Measurements from ENCODE around the gene NCAPD2.
"Not testable (repeated sequence)": the region's sequence is repeated elsewhere in the genome, so short reads cannot be mapped to it uniquely, and the experiment has no call there.

Gene NCAPD2

GRCh38 chr12:6530576-6531260 is 36.8 kb downstream of the NCAPD2 start:
- H3K36me3 Mint-ChIP-seq, result peaks cover 58 to 69% of the 10 kb centered on the region in 2 donors
- ATAC-seq (replicated peaks) (no peak), DNase-seq (no peak)
- no peaks in the 10 kb centered on the region for H3K27me3 Mint-ChIP-seq
- peak overlapping the region; percentile 43 for H3K27ac Mint-ChIP-seq
- no peak overlapping the region for H3K4me3 Mint-ChIP-seq
- H3K4me1 Mint-ChIP-seq, result peaks cover 16 to 24% of the 10 kb centered on the region in 2 donors
- no peaks in the 10 kb centered on the region for H3K9me3 Mint-ChIP-seq

- H3K27me3 Mint-ChIP-seq, result no peaks in the 10 kb centered on the region
- no peaks in the 10 kb centered on the region for H3K9me3 Mint-ChIP-seq
- peak; percentile 65 for DNase-seq
- H3K36me3 Mint-ChIP-seq, result peaks cover 57 to 73% of the 10 kb centered on the region in 2 donors
- peak overlapping the region; percentile 91 to 93 for H3K4me3 Mint-ChIP-seq
- ATAC-seq (replicated peaks), result peak; percentile 32 to 47
- H3K27ac Mint-ChIP-seq, result peak overlapping the region; percentile 99
- peaks cover 24 to 40% of the 10 kb centered on the region in 2 donors for H3K4me1 Mint-ChIP-seq
Observed at GRCh38 chr12:6532051-6532926, 38.4 kb downstream of the NCAPD2 start.

GRCh38 chr12:6532927-6533652 is 39.2 kb downstream of the NCAPD2 start:
- H3K4me1 Mint-ChIP-seq, result peaks cover 27 to 48% of the 10 kb centered on the region in 2 donors
- peak overlapping the region; percentile 91 to 93 for H3K4me3 Mint-ChIP-seq
- no peak for DNase-seq
- no peaks in the 10 kb centered on the region for H3K9me3 Mint-ChIP-seq
- peak; percentile 6 to 14 for ATAC-seq (replicated peaks)
- peak overlapping the region; percentile 99 for H3K27ac Mint-ChIP-seq
- H3K36me3 Mint-ChIP-seq, result peaks cover 59 to 76% of the 10 kb centered on the region in 2 donors
- no peaks in the 10 kb centered on the region for H3K27me3 Mint-ChIP-seq

- Mint-ChIP-seq H3K27ac (peak overlapping the region; percentile 99), H3K36me3 (peaks cover 60 to 76% of the 10 kb centered on the region in 2 donors), H3K4me3 (peak overlapping the region; percentile 91 to 93), H3K27me3 (no peaks in the 10 kb centered on the region), H3K9me3 (no peaks in the 10 kb centered on the region), H3K4me1 (peaks cover 28 to 52% of the 10 kb centered on the region in 2 donors)
- DNase-seq (peak; percentile 46), ATAC-seq (replicated peaks) (peak; percentile 9 to 19)
Observed at GRCh38 chr12:6533653-6533922, 39.7 kb downstream of the NCAPD2 start.

GRCh38 chr12:6533923-6534694 is 40.2 kb downstream of the NCAPD2 start, which contains the start of gene GAPDH:
GAPDH (plus strand) TSS chr12:6534517; CDS start chr12:6534833, 316 bp downstream.
- peak; percentile 90 for DNase-seq
- no peaks in the 10 kb centered on the region for H3K27me3 Mint-ChIP-seq

GRCh38 chr12:6534695-6534944 is 40.7 kb downstream of the NCAPD2 start:
- H3K27me3 Mint-ChIP-seq, result no peaks in the 10 kb centered on the region
- H3K4me1 Mint-ChIP-seq, result peaks cover 33 to 60% of the 10 kb centered on the region in 2 donors
- no peaks in the 10 kb centered on the region for H3K9me3 Mint-ChIP-seq
- peak overlapping the region; percentile 99 for H3K27ac Mint-ChIP-seq
- H3K4me3 Mint-ChIP-seq, result peak overlapping the region; percentile 91 to 93
- DNase-seq, result no peak
- peak; percentile 19 to 30 for ATAC-seq (replicated peaks)
- peaks cover 59 to 74% of the 10 kb centered on the region in 2 donors for H3K36me3 Mint-ChIP-seq

More at GRCh38 chr12:6533923-6534694, 40.2 kb downstream of the NCAPD2 start, which contains the start of gene GAPDH:
- peak; percentile 76 to 79 for ATAC-seq (replicated peaks)
- Mint-ChIP-seq H3K4me1 (peaks cover 29 to 55% of the 10 kb centered on the region in 2 donors), H3K9me3 (no peaks in the 10 kb centered on the region), H3K27ac (peak within 1 kb of the TSS; percentile 99), H3K4me3 (peak within 1 kb of the TSS; percentile 91 to 93), H3K36me3 (peaks cover 58 to 73% of the 10 kb centered on the region in 2 donors)

GRCh38 chr12:6534945-6535696 is 41.2 kb downstream of the NCAPD2 start:
- Mint-ChIP-seq H3K27me3 (no peaks in the 10 kb centered on the region), H3K27ac (peak overlapping the region; percentile 99), H3K4me1 (peaks cover 38 to 65% of the 10 kb centered on the region in 2 donors), H3K4me3 (peak overlapping the region; percentile 91 to 93), H3K9me3 (no peaks in the 10 kb centered on the region), H3K36me3 (peaks cover 58 to 75% of the 10 kb centered on the region in 2 donors)
- DNase-seq, result peak; percentile 50
- peak; percentile 4 for ATAC-seq (replicated peaks)

GRCh38 chr12:6535697-6535946 is 41.7 kb downstream of the NCAPD2 start:
- H3K4me3 Mint-ChIP-seq, result peak overlapping the region; percentile 91 to 93
- peaks cover 43 to 70% of the 10 kb centered on the region in 2 donors for H3K4me1 Mint-ChIP-seq
- DNase-seq (no peak), ATAC-seq (replicated peaks) (no peak)
- H3K36me3 Mint-ChIP-seq, result peaks cover 58 to 73% of the 10 kb centered on the region in 2 donors
- H3K27ac Mint-ChIP-seq, result peak overlapping the region; percentile 99
- H3K27me3 Mint-ChIP-seq, result no peaks in the 10 kb centered on the region
- no peaks in the 10 kb centered on the region for H3K9me3 Mint-ChIP-seq

- Mint-ChIP-seq H3K36me3 (peaks cover 52 to 67% of the 10 kb centered on the region in 2 donors), H3K9me3 (no peaks in the 10 kb centered on the region), H3K27me3 (no peaks in the 10 kb centered on the region), H3K4me3 (peak overlapping the region; percentile 91 to 93), H3K27ac (peak overlapping the region; percentile 99), H3K4me1 (peaks cover 45 to 76% of the 10 kb centered on the region in 2 donors)
- ATAC-seq (replicated peaks) (no peak), DNase-seq (no peak)
Observed at GRCh38 chr12:6535960-6536847, 42.3 kb downstream of the NCAPD2 start.

GRCh38 chr12:6536894-6537579 is 43.1 kb downstream of the NCAPD2 start:
- Mint-ChIP-seq H3K36me3 (peaks cover 50 to 63% of the 10 kb centered on the region in 2 donors), H3K4me1 (peaks cover 42 to 78% of the 10 kb centered on the region in 2 donors), H3K4me3 (peak overlapping the region; percentile 91 to 93)

GRCh38 chr12:6537580-6538419 is 43.9 kb downstream of the NCAPD2 start:
- H3K27me3 Mint-ChIP-seq; ATAC-seq (replicated peaks); H3K9me3 Mint-ChIP-seq: not testable (repeated sequence)
- peak; percentile 60 for DNase-seq
- Mint-ChIP-seq H3K4me1 (peaks cover 34 to 70% of the 10 kb centered on the region in 2 donors), H3K4me3 (peak overlapping the region; percentile 8 to 67), H3K36me3 (peaks cover 54 to 61% of the 10 kb centered on the region in 2 donors), H3K27ac (peak overlapping the region; percentile 93)

More at GRCh38 chr12:6536894-6537579, 43.1 kb downstream of the NCAPD2 start:
- DNase-seq (no peak), ATAC-seq (replicated peaks) (no peak)
- Mint-ChIP-seq H3K9me3 (no peaks in the 10 kb centered on the region), H3K27ac (peak overlapping the region; percentile 92), H3K27me3 (no peaks in the 10 kb centered on the region)

Measured in stimulated activated naive B cell treated with anti-CD40 and anti-IgM and Interleukin-4, amounts not matched to agents 10 μg/mL and 1 μg/mL and 100 μg/mL, for 72 hours (primary cell).